ENCODE results near the gene RNF14. TPM values are rescaled to one million over a fixed set of nuclear protein-coding genes. Genes with fewer than 3 reads are reported as not detected.

Gene RNF14
- total and polyA plus RNA-seq, 9 of the 15 experiments (the other 6 are each of a cell fraction or from before 2014, with no cell fraction given) = 36.3 to 140 (median 75.1) TPM

DNA sequence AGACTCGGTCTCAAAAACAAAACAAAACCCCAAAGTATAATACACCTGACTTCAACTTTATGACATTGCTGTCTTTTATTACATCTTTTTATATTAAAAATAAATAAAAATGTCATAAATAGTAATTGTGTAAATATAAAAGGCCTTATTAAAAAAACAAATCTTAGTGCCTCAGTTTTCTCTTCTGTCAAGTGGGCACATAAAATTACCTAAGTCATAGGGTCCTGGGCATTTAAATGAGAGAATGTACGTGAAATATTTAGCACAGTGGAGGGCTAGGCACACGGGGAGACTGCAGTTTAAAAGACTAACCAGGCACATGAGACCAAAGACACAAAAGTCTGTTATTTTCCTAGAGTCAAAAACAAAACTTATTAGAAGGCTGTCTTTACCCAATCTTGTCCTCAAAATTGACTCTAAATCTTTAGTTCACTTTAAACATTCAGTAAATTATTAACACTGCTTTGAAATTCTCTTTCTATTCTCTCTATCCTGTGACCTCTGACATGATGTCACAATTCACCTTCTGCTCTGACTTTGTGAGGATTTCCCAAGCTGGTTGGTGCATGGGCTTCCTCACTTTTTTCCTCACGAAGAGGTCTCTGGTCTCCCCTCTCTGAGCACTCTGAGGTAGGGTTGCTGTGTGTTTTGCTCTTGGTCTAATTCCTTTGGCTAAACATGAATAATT, 2.5 kb upstream of the RNF14 start:
- H3K9me1 ChIP-seq (ENCODE audit: control insufficient read depth, insufficient read depth, low read length) = no peaks in the 10 kb centered on the region
- H2AFZ ChIP-seq (ENCODE audit: low read depth, low read length) = peak overlapping the region; percentile 46; the same call in 1 of the 2 replicates
- DNase-seq (ENCODE audit: extremely low read depth in 1 of 4, low spot score in 3 of 4) (no peak), FAIRE-seq (no peak), ATAC-seq (no peak)
- WGBS (ENCODE audit: insufficient coverage, low coverage, missing lambda C conversion rate) = 47% methylated on average over 4 of the region's 4 CpGs
- H3K4me1 ChIP-seq (replicated peaks in 1 of 2; ENCODE audit: control insufficient read depth in 2 of 2, insufficient read depth in 2 of 2, low read length in 2 of 2) = peaks cover 9 to 14% of the 10 kb centered on the region in 2 experiments; a peak in 4 of 5 replicates
- no peaks in the 10 kb centered on the region for H3K27me3 ChIP-seq (ENCODE audit: control insufficient read depth in 2 of 2, insufficient read depth in 2 of 2, low read length in 2 of 2)
- ChIA-PET CTCF (ENCODE audit: low intra/inter-chr PET ratio) (interaction anchor here (0.7 kb wide), 1 partner anchor 25 kb away, joined by 4 read pairs; no protein-coding TSS in a partner anchor), POLR2A (no interaction called here)
- no peak overlapping the region for H3K9ac ChIP-seq (ENCODE audit: insufficient read depth in 1 of 2, low read depth in 2 of 2, low read length in 2 of 2)
- H3K27ac ChIP-seq (ENCODE audit: extremely low read depth, low read depth, low read length) = no peak overlapping the region
- H3K9me3 ChIP-seq (replicated peaks; ENCODE audit: control insufficient read depth, insufficient read depth, low read depth, low read length) = no peaks in the 10 kb centered on the region
- no peak overlapping the region for H3K4me3 ChIP-seq
- TF ChIP-seq KDM1A (IDR thresholded peaks at IDR 0.05) (0 out of 4 replicates have a peak, but pooled peaks of 1 of the 2 experiments have one; percentile 27), RBM25 (IDR thresholded peaks at IDR 0.05; ENCODE audit: low read depth, low read length, severe bottlenecking) (peak; percentile 97), ADNP (tag; IDR thresholded peaks at IDR 0.05) (peak; percentile 62; the same call in 1 of the 2 replicates), SRSF1 (IDR thresholded peaks at IDR 0.05; ENCODE audit: low read depth, low read length) (no peak), BCOR (IDR thresholded peaks at IDR 0.05) (peak; percentile 85; the same call in 1 of the 2 replicates), CREB1 (IDR thresholded peaks at IDR 0.05) (no peak), CREB1 (CRISPR knock-in tag; IDR thresholded peaks at IDR 0.05) (no peak), TBL1XR1 (IDR thresholded peaks at IDR 0.05; ENCODE audit: low read length in 2 of 2) (no peak), CHD1 (IDR thresholded peaks at IDR 0.05; ENCODE audit: low read length) (no peak), CAMTA2 (CRISPR knock-in tag; conservative IDR thresholded peaks at IDR 0.05) (no peak)
- TF ChIP-seq, protein P1, sequence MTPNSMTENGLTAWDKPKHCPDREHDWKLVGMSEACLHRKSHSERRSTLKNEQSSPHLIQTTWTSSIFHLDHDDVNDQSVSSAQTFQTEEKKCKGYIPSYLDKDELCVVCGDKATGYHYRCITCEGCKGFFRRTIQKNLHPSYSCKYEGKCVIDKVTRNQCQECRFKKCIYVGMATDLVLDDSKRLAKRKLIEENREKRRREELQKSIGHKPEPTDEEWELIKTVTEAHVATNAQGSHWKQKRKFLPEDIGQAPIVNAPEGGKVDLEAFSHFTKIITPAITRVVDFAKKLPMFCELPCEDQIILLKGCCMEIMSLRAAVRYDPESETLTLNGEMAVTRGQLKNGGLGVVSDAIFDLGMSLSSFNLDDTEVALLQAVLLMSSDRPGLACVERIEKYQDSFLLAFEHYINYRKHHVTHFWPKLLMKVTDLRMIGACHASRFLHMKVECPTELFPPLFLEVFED (CRISPR knock-in tag; conservative IDR thresholded peaks at IDR 0.05) = no peak
- TF ChIP-seq, protein P2, sequence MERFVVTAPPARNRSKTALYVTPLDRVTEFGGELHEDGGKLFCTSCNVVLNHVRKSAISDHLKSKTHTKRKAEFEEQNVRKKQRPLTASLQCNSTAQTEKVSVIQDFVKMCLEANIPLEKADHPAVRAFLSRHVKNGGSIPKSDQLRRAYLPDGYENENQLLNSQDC (CRISPR knock-in tag; IDR thresholded peaks at IDR 0.05) = no peak
- H3K36me3 ChIP-seq (ENCODE audit: control insufficient read depth, insufficient read depth, low read length) = peaks cover 7% of the 10 kb centered on the region; the same call in 1 of the 3 replicates
- no peaks in the 10 kb centered on the region for H4K20me1 ChIP-seq (replicated peaks; ENCODE audit: control insufficient read depth, insufficient read depth, low read length)
- BruUV-seq (replicated peaks) = no TSS peak
- no peak overlapping the region for H3K4me2 ChIP-seq (ENCODE audit: insufficient read depth, low read length)
- peaks cover 24% of the 10 kb centered on the region for H3K79me2 ChIP-seq (ENCODE audit: control insufficient read depth, insufficient read depth, low read length)
- intact Hi-C loops (cut with micrococcal nuclease) = loop anchor here (10.0 kb wide), 3 partner anchors 152 to 302 kb away; no protein-coding TSS in a partner anchor
- in situ Hi-C loops (cut with MboI) = no loop called here

Data from K562 (cell line).